22Rv1 (cell line): ENCODE measurements around the gene IFRD1.

ENCODE experiments used
- CTCF ChIP-seq: fragments of 450-650 bp; IDR thresholded peaks from 2 replicates; pipeline ENCODE4 v1.5.1; 2017; ENCODE audit warnings: mild to moderate bottlenecking
- ZFX ChIP-seq: fragments of 450-650 bp; IDR thresholded peaks from 2 replicates; pipeline ENCODE4 v1.6.1; 2017; ENCODE audit warnings: antibody characterized with exemption, borderline replicate concordance

DNA sequence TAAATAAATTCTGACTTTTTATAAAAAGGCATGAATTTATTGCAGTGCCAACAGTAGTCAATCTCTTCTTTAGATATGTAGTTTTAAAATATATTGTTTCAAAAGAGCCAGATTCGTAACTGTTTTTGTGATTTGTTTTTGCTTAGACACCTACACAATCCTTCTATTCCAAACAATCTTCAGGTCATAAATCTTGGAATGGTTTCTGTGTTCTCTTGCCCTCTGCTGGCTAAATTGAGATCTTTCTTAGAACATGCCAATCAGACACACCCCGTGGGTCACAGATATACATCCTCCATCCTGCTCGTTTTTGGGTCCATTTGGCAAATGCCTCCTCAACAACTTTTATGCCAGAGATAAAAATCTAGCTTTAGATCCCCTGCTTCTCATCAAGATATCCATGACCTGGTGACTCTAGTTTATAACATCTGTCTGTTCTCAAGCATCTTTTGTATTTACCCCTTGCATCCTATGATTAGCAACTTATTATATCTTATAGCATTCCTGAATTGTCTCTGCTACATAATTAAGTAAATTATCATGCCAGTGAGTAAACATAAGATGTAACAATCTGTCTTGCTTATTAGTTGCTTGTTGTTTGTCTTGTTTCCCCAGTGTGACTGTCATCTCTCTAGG lies 35.3 kb upstream of the IFRD1 start:
- TF ChIP-seq CTCF, result peak; percentile 86
- no peak for TF ChIP-seq ZFX
